ENCODE results near the gene LMF1.
A peak's percentile ranks its signal among the peaks of the same experiment; 100 is the strongest.
"Not testable (repeated sequence)": the region's sequence is repeated elsewhere in the genome, so short reads cannot be mapped to it uniquely, and the experiment has no call there.

Gene LMF1

GRCh38 chr16:886802-887731, 83.7 kb downstream of the LMF1 start:
- Histone ChIP-seq H3K9me3 (ENCODE audit: insufficient read depth, low read depth, low read length) (no peaks in the 10 kb centered on the region), H3K4me3 (ENCODE audit: low read length) (peak overlapping the region; percentile 64; the same call in 1 of the 2 replicates), H3K36me3 (ENCODE audit: insufficient read depth, low read depth, low read length) (no peaks in the 10 kb centered on the region), H3K4me1 (ENCODE audit: insufficient read depth, low read length) (peaks cover 5% of the 10 kb centered on the region; the same call in 1 of the 2 replicates), H3K27me3 (ENCODE audit: insufficient read depth, low read length) (no peaks in the 10 kb centered on the region), H3K9ac (ENCODE audit: low read depth, low read length) (peak overlapping the region; percentile 76; the same call in 1 of the 2 replicates), H3K27ac (ENCODE audit: low read length) (no peak overlapping the region)

GRCh38 chr16:886084-886543, 84.7 kb downstream of the LMF1 start:
- Histone ChIP-seq H3K4me3 (ENCODE audit: low read length) (peak overlapping the region; percentile 56; the same call in 1 of the 2 replicates), H3K9ac (ENCODE audit: low read depth, low read length) (no peak overlapping the region), H3K36me3 (ENCODE audit: insufficient read depth, low read depth, low read length) (no peaks in the 10 kb centered on the region), H3K27me3 (ENCODE audit: insufficient read depth, low read length) (no peaks in the 10 kb centered on the region), H3K4me1 (ENCODE audit: insufficient read depth, low read length) (peaks cover 5% of the 10 kb centered on the region; the same call in 1 of the 2 replicates), H3K9me3 (ENCODE audit: insufficient read depth, low read depth, low read length) (no peaks in the 10 kb centered on the region), H3K27ac (ENCODE audit: low read length) (peak overlapping the region; percentile 53)

GRCh38 chr16:885391-885790, 85.4 kb downstream of the LMF1 start:
- Histone ChIP-seq H3K4me3 (ENCODE audit: low read length) (no peak overlapping the region), H3K4me1 (ENCODE audit: insufficient read depth, low read length) (peaks cover 5% of the 10 kb centered on the region; the same call in 1 of the 2 replicates), H3K27ac (ENCODE audit: low read length) (no peak overlapping the region), H3K36me3 (ENCODE audit: insufficient read depth, low read depth, low read length) (no peaks in the 10 kb centered on the region), H3K9me3 (ENCODE audit: insufficient read depth, low read depth, low read length) (no peaks in the 10 kb centered on the region), H3K9ac (ENCODE audit: low read depth, low read length) (no peak overlapping the region), H3K27me3 (ENCODE audit: insufficient read depth, low read length) (no peaks in the 10 kb centered on the region)

- no peak overlapping the region for H3K9ac ChIP-seq (ENCODE audit: low read depth, low read length)
- H3K27ac ChIP-seq (ENCODE audit: low read length) = no peak overlapping the region
- peaks cover 5% of the 10 kb centered on the region; the same call in 1 of the 2 replicates for H3K4me1 ChIP-seq (ENCODE audit: insufficient read depth, low read length)
- no peaks in the 10 kb centered on the region for H3K36me3 ChIP-seq (ENCODE audit: insufficient read depth, low read depth, low read length)
- H3K9me3 ChIP-seq (ENCODE audit: insufficient read depth, low read depth, low read length) = no peaks in the 10 kb centered on the region
- H3K27me3 ChIP-seq (ENCODE audit: insufficient read depth, low read length) = no peaks in the 10 kb centered on the region
- H3K4me3 ChIP-seq (ENCODE audit: low read length) = no peak overlapping the region
Measured at GRCh38 chr16:884232-884631, 86.6 kb downstream of the LMF1 start.

- no peaks in the 10 kb centered on the region for H3K27me3 ChIP-seq (ENCODE audit: insufficient read depth, low read length)
- no peak overlapping the region for H3K27ac ChIP-seq (ENCODE audit: low read length)
- peaks cover 5% of the 10 kb centered on the region; the same call in 1 of the 2 replicates for H3K4me1 ChIP-seq (ENCODE audit: insufficient read depth, low read length)
- no peaks in the 10 kb centered on the region for H3K9me3 ChIP-seq (ENCODE audit: insufficient read depth, low read depth, low read length)
- H3K9ac ChIP-seq (ENCODE audit: low read depth, low read length) = no peak overlapping the region
- no peak overlapping the region for H3K4me3 ChIP-seq (ENCODE audit: low read length)
- H3K36me3 ChIP-seq (ENCODE audit: insufficient read depth, low read depth, low read length) = no peaks in the 10 kb centered on the region
Measured at GRCh38 chr16:883781-884180, 87.0 kb downstream of the LMF1 start.

GRCh38 chr16:883340-883739, 87.4 kb downstream of the LMF1 start:
- no peak overlapping the region for H3K27ac ChIP-seq (ENCODE audit: low read length)

GRCh38 chr16:882671-883070, 88.1 kb downstream of the LMF1 start:
- H3K4me1 ChIP-seq (ENCODE audit: insufficient read depth, low read length); H3K36me3 ChIP-seq (ENCODE audit: insufficient read depth, low read depth, low read length); H3K27me3 ChIP-seq (ENCODE audit: insufficient read depth, low read length); H3K4me3 ChIP-seq (ENCODE audit: low read length); H3K9me3 ChIP-seq (ENCODE audit: insufficient read depth, low read depth, low read length); H3K27ac ChIP-seq (ENCODE audit: low read length); H3K9ac ChIP-seq (ENCODE audit: low read depth, low read length): not testable (repeated sequence)

More at GRCh38 chr16:883340-883739, 87.4 kb downstream of the LMF1 start:
- Histone ChIP-seq H3K4me3 (ENCODE audit: low read length) (no peak overlapping the region), H3K36me3 (ENCODE audit: insufficient read depth, low read depth, low read length) (no peaks in the 10 kb centered on the region), H3K9me3 (ENCODE audit: insufficient read depth, low read depth, low read length) (no peaks in the 10 kb centered on the region), H3K4me1 (ENCODE audit: insufficient read depth, low read length) (peaks cover 5% of the 10 kb centered on the region; the same call in 1 of the 2 replicates), H3K9ac (ENCODE audit: low read depth, low read length) (no peak overlapping the region), H3K27me3 (ENCODE audit: insufficient read depth, low read length) (no peaks in the 10 kb centered on the region)

- no peak overlapping the region for H3K4me3 ChIP-seq (ENCODE audit: low read length)
- peaks cover 5% of the 10 kb centered on the region; the same call in 1 of the 2 replicates for H3K4me1 ChIP-seq (ENCODE audit: insufficient read depth, low read length)
- H3K27me3 ChIP-seq (ENCODE audit: insufficient read depth, low read length) = no peaks in the 10 kb centered on the region
Measured at GRCh38 chr16:882256-882655, 88.5 kb downstream of the LMF1 start.

GRCh38 chr16:881219-882097, 89.3 kb downstream of the LMF1 start:
- Histone ChIP-seq H3K9ac (ENCODE audit: low read depth, low read length) (no peak overlapping the region), H3K4me3 (ENCODE audit: low read length) (no peak overlapping the region), H3K27ac (ENCODE audit: low read length) (no peak overlapping the region), H3K4me1 (ENCODE audit: insufficient read depth, low read length) (peaks cover 5% of the 10 kb centered on the region; the same call in 1 of the 2 replicates), H3K9me3 (ENCODE audit: insufficient read depth, low read depth, low read length) (no peaks in the 10 kb centered on the region), H3K27me3 (ENCODE audit: insufficient read depth, low read length) (no peaks in the 10 kb centered on the region), H3K36me3 (ENCODE audit: insufficient read depth, low read depth, low read length) (no peaks in the 10 kb centered on the region)

More at GRCh38 chr16:882256-882655, 88.5 kb downstream of the LMF1 start:
- Histone ChIP-seq H3K27ac (ENCODE audit: low read length) (no peak overlapping the region), H3K9ac (ENCODE audit: low read depth, low read length) (no peak overlapping the region), H3K9me3 (ENCODE audit: insufficient read depth, low read depth, low read length) (no peaks in the 10 kb centered on the region), H3K36me3 (ENCODE audit: insufficient read depth, low read depth, low read length) (no peaks in the 10 kb centered on the region)

- H3K27me3 ChIP-seq (ENCODE audit: insufficient read depth, low read length) = no peaks in the 10 kb centered on the region
- H3K36me3 ChIP-seq (ENCODE audit: insufficient read depth, low read depth, low read length) = no peaks in the 10 kb centered on the region
- H3K4me3 ChIP-seq (ENCODE audit: low read length) = no peak overlapping the region
- H3K9me3 ChIP-seq (ENCODE audit: insufficient read depth, low read depth, low read length) = no peaks in the 10 kb centered on the region
- no peak overlapping the region for H3K27ac ChIP-seq (ENCODE audit: low read length)
- peaks cover 3% of the 10 kb centered on the region; the same call in 1 of the 2 replicates for H3K4me1 ChIP-seq (ENCODE audit: insufficient read depth, low read length)
- no peak overlapping the region for H3K9ac ChIP-seq (ENCODE audit: low read depth, low read length)
Measured at GRCh38 chr16:880471-881171, 90.2 kb downstream of the LMF1 start.

GRCh38 chr16:879986-880385, 90.8 kb downstream of the LMF1 start:
- H3K4me3 ChIP-seq (ENCODE audit: low read length) = no peak overlapping the region
- H3K36me3 ChIP-seq (ENCODE audit: insufficient read depth, low read depth, low read length) = no peaks in the 10 kb centered on the region
- H3K9me3 ChIP-seq (ENCODE audit: insufficient read depth, low read depth, low read length) = no peaks in the 10 kb centered on the region
- no peaks in the 10 kb centered on the region for H3K27me3 ChIP-seq (ENCODE audit: insufficient read depth, low read length)
- no peak overlapping the region for H3K27ac ChIP-seq (ENCODE audit: low read length)
- H3K4me1 ChIP-seq (ENCODE audit: insufficient read depth, low read length) = no peaks in the 10 kb centered on the region
- H3K9ac ChIP-seq (ENCODE audit: low read depth, low read length) = no peak overlapping the region
